GM12801 (cell line): ENCODE results near the gene CDKN2B-AS1.

Experiments used
- TF ChIP-seq, protein P1 (sequence below): IDR thresholded peaks from one replicate; pipeline ENCODE4 v1.5.1; 2011; ENCODE audit warnings: control low read depth; ENCODE audit not compliant: insufficient read length; ENCODE audit errors: extremely low read depth

The CDKN2B-AS1 gene

DNA sequence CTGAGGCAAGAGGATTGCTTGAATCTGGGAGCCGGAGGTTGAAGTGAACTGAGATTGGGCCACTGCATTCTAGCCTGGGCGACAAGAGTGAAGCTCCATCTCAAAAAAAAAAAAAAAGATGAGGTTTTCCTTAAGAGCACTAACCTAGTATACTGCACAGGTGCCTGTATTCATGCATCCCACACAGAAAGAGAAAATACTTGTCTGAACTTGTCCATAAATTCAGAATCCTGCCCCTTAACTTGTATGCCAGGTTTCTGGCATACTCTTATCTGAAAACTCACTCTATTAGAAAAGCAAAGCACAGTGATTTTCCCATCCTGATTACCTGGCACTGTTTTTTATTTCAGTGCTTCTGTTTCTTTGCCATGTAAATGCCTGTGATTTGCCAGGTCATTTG is 139.8 kb downstream of the CDKN2B-AS1 start:
- TF ChIP-seq, protein P1, sequence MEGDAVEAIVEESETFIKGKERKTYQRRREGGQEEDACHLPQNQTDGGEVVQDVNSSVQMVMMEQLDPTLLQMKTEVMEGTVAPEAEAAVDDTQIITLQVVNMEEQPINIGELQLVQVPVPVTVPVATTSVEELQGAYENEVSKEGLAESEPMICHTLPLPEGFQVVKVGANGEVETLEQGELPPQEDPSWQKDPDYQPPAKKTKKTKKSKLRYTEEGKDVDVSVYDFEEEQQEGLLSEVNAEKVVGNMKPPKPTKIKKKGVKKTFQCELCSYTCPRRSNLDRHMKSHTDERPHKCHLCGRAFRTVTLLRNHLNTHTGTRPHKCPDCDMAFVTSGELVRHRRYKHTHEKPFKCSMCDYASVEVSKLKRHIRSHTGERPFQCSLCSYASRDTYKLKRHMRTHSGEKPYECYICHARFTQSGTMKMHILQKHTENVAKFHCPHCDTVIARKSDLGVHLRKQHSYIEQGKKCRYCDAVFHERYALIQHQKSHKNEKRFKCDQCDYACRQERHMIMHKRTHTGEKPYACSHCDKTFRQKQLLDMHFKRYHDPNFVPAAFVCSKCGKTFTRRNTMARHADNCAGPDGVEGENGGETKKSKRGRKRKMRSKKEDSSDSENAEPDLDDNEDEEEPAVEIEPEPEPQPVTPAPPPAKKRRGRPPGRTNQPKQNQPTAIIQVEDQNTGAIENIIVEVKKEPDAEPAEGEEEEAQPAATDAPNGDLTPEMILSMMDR = no peak

DNA sequence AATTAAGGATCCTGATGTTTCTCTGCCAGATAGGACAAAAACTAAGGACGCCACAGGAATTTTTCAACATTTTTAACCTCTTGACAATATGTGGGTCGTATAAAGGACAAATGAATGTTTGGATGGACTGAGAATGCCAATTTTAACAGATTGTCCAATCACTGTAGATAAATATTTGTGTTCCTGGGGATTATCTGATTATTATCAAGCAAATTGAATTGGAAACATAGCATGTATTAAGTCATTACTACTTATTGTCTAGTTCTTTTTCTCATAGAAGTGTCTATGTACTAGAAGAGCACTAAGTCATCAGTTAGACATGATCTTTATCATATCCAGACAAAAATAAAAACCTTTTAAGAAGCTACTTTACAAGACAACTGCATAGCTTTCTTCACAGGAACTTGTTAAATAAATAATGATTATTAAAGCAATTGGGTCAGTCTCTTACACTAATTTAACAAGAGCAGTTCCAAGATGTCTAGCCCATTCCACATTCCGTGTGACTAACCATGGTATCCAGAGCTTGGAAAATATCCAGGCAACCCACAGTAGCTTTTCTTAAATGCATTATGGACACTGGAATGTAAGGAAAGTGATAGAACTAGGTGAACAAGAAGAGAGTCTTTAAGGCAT is 142.0 kb downstream of the CDKN2B-AS1 start:
- TF ChIP-seq, protein P1 = no peak

DNA sequence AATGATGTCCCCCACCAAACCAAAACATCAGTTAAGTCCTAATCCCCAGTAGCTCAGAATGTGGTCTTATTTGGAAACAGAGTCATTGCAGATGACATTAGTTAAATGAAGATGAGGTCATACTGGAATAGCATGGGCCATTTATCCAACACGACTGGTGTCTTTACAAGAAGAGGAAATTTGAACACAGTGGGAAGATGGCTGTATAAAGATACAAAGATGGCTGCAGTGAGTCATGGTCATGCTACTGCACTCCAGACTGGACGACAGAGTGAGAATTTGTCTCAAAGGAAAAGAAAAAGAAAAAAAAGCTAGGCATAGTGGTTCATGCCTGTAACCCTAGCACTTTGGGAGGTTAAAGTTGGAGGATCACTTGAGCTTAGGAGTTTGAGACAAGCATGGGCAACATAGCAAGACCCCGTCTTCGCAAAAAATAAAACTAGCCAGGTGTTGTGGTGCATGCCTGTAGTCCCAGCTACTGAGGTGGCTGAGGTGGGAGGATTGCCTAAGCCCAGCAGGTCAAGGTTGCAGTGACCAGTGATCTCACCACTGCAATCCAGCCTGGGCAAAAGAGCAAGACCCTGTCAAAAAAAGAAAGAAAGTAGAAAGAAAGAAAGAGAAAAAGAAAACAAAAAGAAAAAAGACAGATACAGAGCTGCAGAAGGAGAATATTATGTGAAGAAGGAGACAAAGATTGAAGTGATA is 144.5 kb downstream of the CDKN2B-AS1 start:
- TF ChIP-seq, protein P1 = no peak

DNA sequence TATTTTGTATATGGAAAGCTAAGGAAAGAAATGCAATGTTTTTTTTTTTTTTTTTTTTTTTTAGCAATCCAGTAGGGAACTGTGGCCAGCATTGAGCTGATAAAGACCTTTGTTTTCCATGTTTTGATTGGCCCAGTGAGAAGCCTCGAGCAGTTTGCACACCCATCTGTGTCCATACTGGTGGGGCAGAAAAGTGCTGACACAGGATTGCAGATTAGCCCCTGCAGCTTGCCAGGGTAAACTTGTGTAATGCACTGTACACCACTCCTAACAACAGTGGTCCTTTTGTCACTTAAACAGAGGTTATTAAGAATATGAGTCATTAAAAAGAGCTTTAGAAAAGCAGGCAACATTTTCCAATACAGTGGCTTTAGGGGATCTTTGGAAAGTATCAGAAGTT is 147.3 kb downstream of the CDKN2B-AS1 start:
- TF ChIP-seq, protein P1 = no peak

DNA sequence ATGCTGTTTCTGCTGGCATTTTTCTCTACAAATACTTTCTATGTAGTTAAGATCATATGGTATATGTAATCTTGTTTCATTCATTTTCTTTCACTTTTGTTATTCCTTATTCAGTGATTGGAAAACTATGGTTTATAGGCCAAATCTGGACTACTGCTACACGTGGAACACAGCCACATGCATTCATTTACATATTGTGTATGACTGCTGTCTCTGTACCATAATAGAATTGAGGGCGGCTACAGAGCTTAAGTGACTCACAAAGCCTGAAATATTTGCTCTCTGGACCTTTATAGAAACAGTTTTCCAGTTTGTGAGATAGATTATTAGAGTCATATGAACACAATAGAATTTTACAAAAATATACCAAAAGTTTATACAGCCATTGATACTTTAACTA is 148.1 kb downstream of the CDKN2B-AS1 start:
- TF ChIP-seq, protein P1 = no peak

DNA sequence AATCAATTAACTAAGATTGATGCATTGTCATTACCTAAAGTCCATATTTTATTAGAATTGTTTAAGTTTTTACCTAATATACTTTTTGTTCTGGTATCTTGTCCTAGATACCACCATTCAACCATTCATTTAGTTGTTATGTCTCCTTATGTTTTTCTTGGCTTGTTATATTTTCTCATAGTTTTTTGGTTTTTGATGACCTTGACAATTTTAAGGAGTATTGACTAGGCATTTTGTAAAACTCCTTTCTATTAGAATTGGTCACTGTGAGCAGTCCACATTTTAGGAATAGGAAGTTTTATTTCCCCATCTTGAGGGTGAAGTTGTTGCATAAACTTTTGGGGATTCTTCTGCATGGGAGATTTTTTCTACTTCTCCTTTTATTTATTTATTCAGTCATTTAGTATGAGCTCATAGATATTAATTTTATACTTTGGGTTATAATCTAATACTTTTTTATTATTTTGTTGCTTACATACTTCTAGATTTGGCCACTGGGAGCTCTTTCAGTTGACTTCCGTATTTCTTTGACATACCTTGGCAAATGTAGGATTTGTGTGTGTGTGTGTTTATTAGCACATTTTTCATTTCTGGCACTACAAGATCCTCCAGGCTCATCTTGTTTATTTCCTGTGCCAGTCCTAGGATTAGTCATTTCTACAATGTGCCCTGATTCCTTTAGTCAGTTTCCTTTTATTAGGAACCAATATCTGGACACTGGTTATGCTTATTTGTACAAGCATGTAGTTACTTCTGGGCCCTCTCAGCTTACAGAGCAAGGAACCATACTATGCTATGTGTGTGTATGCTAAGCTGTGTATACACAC is 149.4 kb downstream of the CDKN2B-AS1 start:
- TF ChIP-seq, protein P1 = no peak

DNA sequence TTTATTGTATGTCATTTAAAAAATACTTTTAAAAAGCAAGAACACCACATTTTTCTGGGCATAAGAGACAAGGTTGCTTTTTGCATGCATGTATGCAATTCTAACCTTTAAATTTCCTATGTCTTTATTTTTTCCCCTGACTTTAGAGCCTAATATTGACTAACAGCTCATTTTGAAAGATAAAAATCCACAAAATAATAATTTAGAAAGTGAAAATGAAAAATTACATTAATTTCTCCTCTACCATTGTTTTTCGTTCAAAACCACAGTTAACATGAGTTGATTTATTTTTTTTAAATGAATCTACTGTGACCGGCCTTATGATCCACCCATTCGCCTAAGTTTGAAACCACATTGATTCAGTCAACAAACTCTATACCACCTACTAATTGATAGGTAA is 152.0 kb downstream of the CDKN2B-AS1 start:
- TF ChIP-seq, protein P1 = no peak
